Astrocyte of the spinal cord (primary cell): ENCODE results near the gene XIRP2.
"Not testable (repeated sequence)": the region's sequence is repeated elsewhere in the genome, so short reads cannot be mapped to it uniquely, and the experiment has no call there.

Source experiments
- DNase-seq: peaks from one replicate; pipeline ENCODE4 v3.0.0; 2011; ENCODE audit warnings: low read depth, low spot score
- H3K4me3 ChIP-seq: 2 replicates; pipeline ENCODE4 v1.5.1; 2011; ENCODE audit warnings: low read depth, mild to moderate bottlenecking, low read length, moderate library complexity
- in situ Hi-C: cut with HindIII; loops from 2 replicates; pipeline ENCODE4 v1.10.0; 2017; ENCODE audit warnings: low sequenced_read_pairs
- TF ChIP-seq, protein P1 (sequence below): IDR thresholded peaks from 2 replicates; pipeline ENCODE4 v1.5.1; 2012; ENCODE audit warnings: low read depth, mild to moderate bottlenecking, low read length, inconsistent platforms

The XIRP2 gene

DNA sequence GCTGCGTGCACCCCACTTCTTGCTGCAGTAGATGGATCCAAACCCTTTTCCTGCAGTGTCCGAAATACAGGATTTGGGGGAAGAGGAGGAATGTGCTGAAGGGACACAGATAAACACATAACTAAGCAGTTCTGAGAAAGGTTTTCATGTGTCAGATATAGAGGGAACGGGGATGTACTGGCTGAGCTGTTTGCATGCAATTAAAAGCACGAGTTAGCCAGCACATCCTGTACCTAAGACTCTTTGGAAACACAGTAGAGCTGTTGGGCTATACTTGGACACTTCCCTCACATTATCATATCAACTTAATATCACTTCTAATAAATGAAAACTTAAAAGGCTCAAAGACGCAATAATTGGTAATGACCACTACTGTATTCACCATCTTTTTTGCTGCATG lies 377.4 kb downstream of the XIRP2 start:
- TF ChIP-seq, protein P1, sequence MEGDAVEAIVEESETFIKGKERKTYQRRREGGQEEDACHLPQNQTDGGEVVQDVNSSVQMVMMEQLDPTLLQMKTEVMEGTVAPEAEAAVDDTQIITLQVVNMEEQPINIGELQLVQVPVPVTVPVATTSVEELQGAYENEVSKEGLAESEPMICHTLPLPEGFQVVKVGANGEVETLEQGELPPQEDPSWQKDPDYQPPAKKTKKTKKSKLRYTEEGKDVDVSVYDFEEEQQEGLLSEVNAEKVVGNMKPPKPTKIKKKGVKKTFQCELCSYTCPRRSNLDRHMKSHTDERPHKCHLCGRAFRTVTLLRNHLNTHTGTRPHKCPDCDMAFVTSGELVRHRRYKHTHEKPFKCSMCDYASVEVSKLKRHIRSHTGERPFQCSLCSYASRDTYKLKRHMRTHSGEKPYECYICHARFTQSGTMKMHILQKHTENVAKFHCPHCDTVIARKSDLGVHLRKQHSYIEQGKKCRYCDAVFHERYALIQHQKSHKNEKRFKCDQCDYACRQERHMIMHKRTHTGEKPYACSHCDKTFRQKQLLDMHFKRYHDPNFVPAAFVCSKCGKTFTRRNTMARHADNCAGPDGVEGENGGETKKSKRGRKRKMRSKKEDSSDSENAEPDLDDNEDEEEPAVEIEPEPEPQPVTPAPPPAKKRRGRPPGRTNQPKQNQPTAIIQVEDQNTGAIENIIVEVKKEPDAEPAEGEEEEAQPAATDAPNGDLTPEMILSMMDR = no peak
- in situ Hi-C loops = no loop called here
- H3K4me3 ChIP-seq = no peak overlapping the region

GRCh38 chr2:167268245-167268644 lies 380.0 kb downstream of the XIRP2 start:
- in situ Hi-C loops, H3K4me3 ChIP-seq, DNase-seq: not testable (repeated sequence)

More for the DNA sequence above, 377.4 kb downstream of the XIRP2 start:
- no peak for DNase-seq

- TF ChIP-seq, protein P1 = no peak
- peak; percentile 24 for DNase-seq
- in situ Hi-C loops = no loop called here
- no peak overlapping the region for H3K4me3 ChIP-seq
These were observed 383.7 kb downstream of the XIRP2 start for GRCh38 chr2:167271932-167272331.

DNA sequence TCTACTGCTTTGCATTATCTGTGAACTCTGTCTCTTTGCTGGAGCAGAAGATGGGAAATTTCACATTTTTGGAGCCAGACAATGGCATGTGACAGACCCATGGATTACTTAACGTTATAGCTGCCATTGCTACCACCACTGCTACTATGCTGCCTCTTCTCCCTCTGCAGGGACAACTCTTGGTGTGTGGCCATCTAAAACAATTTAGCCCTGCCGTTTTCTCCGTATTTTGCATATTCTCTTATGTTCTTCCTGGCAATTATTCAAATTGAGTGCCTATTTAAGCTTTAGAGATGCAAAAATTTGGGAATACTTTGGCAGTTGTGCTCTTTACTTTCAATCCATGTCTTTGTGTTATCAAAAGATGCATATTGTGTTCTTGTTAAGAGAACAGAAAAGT lies 386.8 kb downstream of the XIRP2 start:
- no peak overlapping the region for H3K4me3 ChIP-seq
- TF ChIP-seq, protein P1 = no peak
- in situ Hi-C loops = no loop called here
- no peak for DNase-seq

DNA sequence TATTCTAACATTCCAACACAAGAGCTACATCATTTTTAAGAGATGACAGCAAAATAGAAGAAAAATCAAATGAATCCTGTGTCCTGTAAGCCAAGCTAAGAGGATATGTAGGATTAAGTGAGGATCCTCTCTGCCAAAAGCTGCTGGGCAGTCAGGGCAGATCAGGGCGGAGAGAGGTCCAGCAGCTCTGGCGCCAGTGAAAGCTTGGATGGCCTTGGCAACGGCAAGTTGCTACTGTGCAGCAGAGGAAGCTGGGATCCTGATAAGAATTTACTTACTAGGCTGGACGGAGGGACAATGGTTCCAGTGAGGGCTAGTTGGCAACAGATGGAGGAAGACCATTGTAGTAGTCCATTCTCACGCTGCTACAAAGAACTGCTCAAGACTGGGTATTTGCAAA lies 391.5 kb downstream of the XIRP2 start:
- TF ChIP-seq, protein P1 = no peak
- no peak overlapping the region for H3K4me3 ChIP-seq
- no peak for DNase-seq
- in situ Hi-C loops = no loop called here

DNA sequence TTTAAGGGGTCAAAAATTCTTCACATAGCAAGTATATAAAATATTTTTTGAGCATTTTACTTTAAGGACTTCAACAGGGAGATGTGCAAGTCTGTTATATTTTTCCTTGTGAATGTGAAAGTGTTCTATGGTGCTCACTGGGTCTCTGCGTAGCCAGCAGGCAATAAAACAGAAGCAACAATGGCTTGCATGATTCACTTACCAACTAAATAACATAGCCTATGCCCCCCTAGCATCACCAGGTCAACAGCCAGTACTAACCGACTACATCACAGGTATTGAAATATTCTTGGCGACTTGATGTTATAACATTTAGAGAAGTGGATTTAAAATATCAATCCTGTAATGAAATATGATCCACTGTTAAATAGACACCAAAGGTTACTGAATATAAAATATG lies 398.9 kb downstream of the XIRP2 start:
- TF ChIP-seq, protein P1 = no peak
- no peak for DNase-seq
- no peak overlapping the region for H3K4me3 ChIP-seq
- in situ Hi-C loops = no loop called here

DNA sequence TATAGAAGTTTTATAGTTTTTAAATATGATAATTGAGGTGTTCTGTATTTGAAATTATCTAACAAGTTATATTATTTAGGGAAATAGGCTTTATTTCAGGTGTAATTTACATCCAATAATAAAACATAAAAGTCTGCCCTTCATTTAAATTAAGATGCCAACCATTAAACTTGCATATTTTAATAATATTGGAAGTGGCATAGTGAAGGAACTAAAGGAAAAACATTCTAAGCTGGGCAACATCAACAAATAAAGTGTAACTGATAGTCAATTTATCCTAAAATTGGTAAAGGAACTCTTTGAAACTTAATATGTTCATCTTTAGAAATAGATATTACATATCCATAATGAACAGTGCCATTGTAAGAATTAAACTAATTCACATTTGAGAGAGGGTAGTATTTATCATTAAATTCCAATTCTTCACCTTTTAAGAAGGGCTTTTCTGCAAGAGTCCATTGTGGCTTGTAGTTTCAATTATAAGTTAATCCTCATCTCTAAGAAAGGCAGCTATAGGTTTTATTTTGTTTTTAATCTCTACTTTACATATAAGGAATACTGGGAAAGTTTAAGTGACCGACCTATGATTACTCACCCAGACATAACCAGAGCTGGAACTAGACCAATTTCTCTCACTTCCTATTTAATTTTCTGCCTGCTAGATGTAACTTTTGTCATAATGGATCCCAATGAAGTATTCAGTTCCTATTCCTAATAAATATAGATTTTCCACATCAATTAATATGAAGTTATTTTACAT lies 401.6 kb downstream of the XIRP2 start:
- in situ Hi-C loops = no loop called here
- TF ChIP-seq, protein P1 = no peak
- DNase-seq = peak; percentile 65
- H3K4me3 ChIP-seq = no peak overlapping the region
